ENCODE measurements around the gene M6PR. TPM values are rescaled to one million over a fixed set of nuclear protein-coding genes. Genes with fewer than 3 reads are reported as not detected.

M6PR gene
- total and polyA plus RNA-seq, 4 donors = 49.9 to 225 (median 157) TPM

DNA sequence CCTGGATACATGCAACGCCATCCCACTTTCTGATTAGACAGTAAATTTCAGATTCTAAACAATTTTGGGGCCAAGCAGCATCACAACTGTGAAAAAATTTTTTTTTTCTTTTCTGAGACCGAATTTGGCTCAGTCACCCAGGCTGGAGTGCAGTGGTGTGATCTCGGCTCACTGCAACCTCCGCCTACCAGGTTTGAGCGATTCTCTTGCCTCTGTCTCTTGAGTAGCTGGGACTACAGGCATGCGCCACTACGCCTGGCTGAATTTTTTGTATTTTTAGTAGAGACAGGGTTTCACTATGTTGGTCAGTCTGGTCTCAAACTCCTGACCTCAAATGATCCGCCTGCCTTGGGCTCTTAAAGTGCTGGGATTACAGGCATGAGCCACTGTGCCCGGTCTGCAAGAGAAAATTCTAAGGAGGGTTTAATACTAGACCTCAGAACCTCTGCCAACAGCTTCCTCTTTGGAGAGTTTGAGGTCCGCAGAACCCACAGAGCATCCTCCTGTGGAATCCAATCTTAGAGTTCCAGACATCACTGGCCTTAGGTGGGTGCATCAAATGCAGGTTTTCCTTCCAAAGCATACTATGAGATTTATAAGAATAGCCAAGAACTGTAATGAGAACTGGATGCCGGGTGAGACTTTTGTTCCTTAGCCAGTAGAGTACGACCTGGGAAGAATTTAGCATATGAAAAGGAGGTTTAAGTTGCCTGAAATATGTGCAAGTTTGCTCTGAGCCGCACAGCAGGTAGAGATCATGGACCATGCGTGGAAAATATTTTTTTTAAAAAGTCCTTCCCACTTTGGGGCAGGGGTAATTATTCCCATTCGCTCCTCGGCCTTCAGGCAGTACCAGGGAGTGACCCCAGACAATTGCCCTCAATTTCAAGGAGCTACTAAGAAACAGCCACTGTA is 42.9 kb downstream of the M6PR start:
- peaks cover 0 to 10% (median 0%) of the 10 kb centered on the region in 5 donors for H3K4me1 ChIP-seq (ENCODE audit: control insufficient read depth in 5 of 5, insufficient read depth in 5 of 5, low read length in 5 of 5)
- no peaks in the 10 kb centered on the region for H3K36me3 ChIP-seq (ENCODE audit: control insufficient read depth in 4 of 4, insufficient read depth in 4 of 4, low read length in 4 of 4)
- ATAC-seq (ENCODE audit: insufficient read depth, low FRiP score) = no peak
- H3K9ac ChIP-seq (ENCODE audit: insufficient read depth in 1 of 2, low read length in 2 of 2) = no peak overlapping the region
- WGBS, 2 donors = 81 to 87% methylated on average over 16 of the region's 16 CpGs
- H3K27me3 ChIP-seq (ENCODE audit: control insufficient read depth in 3 of 3, insufficient read depth in 3 of 3, low read length in 2 of 3) = no peaks in the 10 kb centered on the region
- H3K4me3 ChIP-seq = no peak overlapping the region
- no peak for DNase-seq
- H3K9me3 ChIP-seq (ENCODE audit: control insufficient read depth in 4 of 4, insufficient read depth in 3 of 4, low read length in 3 of 4) = no peaks in the 10 kb centered on the region
- TF ChIP-seq, protein P1, sequence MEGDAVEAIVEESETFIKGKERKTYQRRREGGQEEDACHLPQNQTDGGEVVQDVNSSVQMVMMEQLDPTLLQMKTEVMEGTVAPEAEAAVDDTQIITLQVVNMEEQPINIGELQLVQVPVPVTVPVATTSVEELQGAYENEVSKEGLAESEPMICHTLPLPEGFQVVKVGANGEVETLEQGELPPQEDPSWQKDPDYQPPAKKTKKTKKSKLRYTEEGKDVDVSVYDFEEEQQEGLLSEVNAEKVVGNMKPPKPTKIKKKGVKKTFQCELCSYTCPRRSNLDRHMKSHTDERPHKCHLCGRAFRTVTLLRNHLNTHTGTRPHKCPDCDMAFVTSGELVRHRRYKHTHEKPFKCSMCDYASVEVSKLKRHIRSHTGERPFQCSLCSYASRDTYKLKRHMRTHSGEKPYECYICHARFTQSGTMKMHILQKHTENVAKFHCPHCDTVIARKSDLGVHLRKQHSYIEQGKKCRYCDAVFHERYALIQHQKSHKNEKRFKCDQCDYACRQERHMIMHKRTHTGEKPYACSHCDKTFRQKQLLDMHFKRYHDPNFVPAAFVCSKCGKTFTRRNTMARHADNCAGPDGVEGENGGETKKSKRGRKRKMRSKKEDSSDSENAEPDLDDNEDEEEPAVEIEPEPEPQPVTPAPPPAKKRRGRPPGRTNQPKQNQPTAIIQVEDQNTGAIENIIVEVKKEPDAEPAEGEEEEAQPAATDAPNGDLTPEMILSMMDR (IDR thresholded peaks at IDR 0.05; ENCODE audit: control extremely low read depth, extremely low read depth) = no peak
- no peak overlapping the region for H3K27ac ChIP-seq (ENCODE audit: low read depth in 1 of 2, low read length in 1 of 2)

DNA sequence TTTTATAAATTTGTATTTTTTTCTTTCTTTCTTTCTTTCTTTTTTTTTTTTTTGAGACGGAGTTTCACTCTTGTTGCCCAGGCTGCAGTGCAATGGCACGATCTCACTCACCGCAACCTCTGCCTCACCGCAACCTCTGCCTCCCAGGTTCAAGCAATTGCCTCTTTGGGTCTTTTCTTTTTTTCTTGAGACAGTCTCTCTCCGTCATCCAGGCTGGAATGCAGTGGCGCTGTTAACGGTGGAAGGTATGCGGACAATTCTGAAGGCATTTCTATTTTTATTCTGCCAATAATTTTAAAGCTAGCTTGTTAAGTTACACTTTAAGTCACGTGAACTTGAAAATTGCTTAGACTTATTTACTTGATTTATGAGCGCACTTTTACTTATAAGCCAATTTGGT is 43.9 kb downstream of the M6PR start:
- no peak overlapping the region for H3K27ac ChIP-seq (ENCODE audit: low read depth in 1 of 2, low read length in 1 of 2)
- H3K27me3 ChIP-seq (ENCODE audit: control insufficient read depth in 3 of 3, insufficient read depth in 3 of 3, low read length in 2 of 3) = no peaks in the 10 kb centered on the region
- WGBS, 2 donors = 72 to 84% methylated on average over 9 to 10 of the region's 10 CpGs
- no peak overlapping the region for H3K9ac ChIP-seq (ENCODE audit: insufficient read depth in 1 of 2, low read length in 2 of 2)
- H3K4me3 ChIP-seq = no peak overlapping the region
- peak; percentile 31 to 34 (median 33) for DNase-seq
- TF ChIP-seq, protein P1 (IDR thresholded peaks at IDR 0.05; ENCODE audit: control extremely low read depth, extremely low read depth) = no peak
- H3K9me3 ChIP-seq (ENCODE audit: control insufficient read depth in 4 of 4, insufficient read depth in 3 of 4, low read length in 3 of 4) = no peaks in the 10 kb centered on the region
- H3K36me3 ChIP-seq (ENCODE audit: control insufficient read depth in 4 of 4, insufficient read depth in 4 of 4, low read length in 4 of 4) = no peaks in the 10 kb centered on the region
- ATAC-seq (ENCODE audit: insufficient read depth, low FRiP score) = no peak
- H3K4me1 ChIP-seq (ENCODE audit: control insufficient read depth in 5 of 5, insufficient read depth in 5 of 5, low read length in 5 of 5) = peaks cover 0 to 8% (median 0%) of the 10 kb centered on the region in 5 donors

DNA sequence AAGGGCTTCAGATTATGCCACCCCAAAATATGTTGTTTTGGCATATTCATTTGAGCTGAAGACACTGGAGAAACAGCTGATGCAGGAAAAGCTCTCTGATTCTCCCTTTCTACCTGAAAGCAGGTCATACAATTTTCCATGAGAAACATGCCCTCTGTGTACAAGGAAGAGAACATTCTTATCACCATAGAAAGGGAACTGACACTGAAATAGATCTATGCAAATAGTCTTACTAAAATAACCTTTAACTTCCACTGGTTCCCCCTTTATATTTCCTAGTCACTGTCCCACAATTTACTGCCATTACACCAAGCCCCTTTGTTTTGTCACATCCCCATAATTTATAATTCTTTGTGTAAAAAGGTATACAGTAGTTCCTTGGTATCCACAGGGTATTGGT is 44.8 kb downstream of the M6PR start:
- no peak overlapping the region for H3K9ac ChIP-seq (ENCODE audit: insufficient read depth in 1 of 2, low read length in 2 of 2)
- ATAC-seq (ENCODE audit: insufficient read depth, low FRiP score) (no peak), DNase-seq (no peak)
- H3K9me3 ChIP-seq (ENCODE audit: control insufficient read depth in 4 of 4, insufficient read depth in 3 of 4, low read length in 3 of 4) = no peaks in the 10 kb centered on the region
- TF ChIP-seq, protein P1 (IDR thresholded peaks at IDR 0.05; ENCODE audit: control extremely low read depth, extremely low read depth) = no peak
- H3K27me3 ChIP-seq (ENCODE audit: control insufficient read depth in 3 of 3, insufficient read depth in 3 of 3, low read length in 2 of 3) = no peaks in the 10 kb centered on the region
- peaks cover 0 to 8% (median 0%) of the 10 kb centered on the region in 5 donors for H3K4me1 ChIP-seq (ENCODE audit: control insufficient read depth in 5 of 5, insufficient read depth in 5 of 5, low read length in 5 of 5)
- no peaks in the 10 kb centered on the region for H3K36me3 ChIP-seq (ENCODE audit: control insufficient read depth in 4 of 4, insufficient read depth in 4 of 4, low read length in 4 of 4)
- no peak overlapping the region for H3K4me3 ChIP-seq
- H3K27ac ChIP-seq (ENCODE audit: low read depth in 1 of 2, low read length in 1 of 2) = no peak overlapping the region

All from lung (tissue), 12 donors.